Measurements from ENCODE around the gene CLEC3B.
"Not testable (repeated sequence)": the region's sequence is repeated elsewhere in the genome, so short reads cannot be mapped to it uniquely, and the experiment has no call there.

The CLEC3B gene

DNA sequence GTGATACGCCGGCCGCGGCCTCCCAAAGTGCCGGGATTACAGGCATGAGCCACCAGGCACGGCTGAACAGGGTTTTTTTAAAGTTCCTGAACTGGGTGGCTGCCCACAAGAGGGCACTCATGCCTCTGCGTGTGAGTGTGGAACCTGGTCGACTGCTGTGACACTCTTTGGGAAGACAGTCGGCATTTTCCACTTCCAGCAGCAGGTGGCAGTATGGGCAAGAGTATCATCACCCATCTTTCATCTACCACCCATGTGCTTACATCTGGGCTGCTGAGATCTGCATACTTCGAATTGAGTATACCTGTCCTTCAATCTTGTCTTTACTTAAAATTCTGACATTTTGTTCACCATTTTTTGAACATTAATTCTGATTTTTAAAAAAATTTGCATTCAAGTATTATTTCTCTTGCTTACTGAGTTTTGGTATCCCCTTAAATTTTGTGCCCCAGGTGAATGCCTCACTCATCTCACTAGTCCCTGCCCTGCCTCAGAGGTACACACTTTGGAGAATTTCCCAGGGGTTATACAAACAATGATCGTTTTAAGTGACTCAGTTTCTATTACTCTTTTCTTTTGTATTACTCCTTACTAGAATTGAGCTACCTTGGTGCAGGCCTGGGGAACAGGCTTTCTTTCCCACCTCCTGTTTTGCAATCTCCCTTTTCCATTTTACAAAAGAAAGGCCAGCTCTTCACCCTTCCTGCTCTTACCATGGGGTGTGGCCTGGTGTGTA, 11.8 kb downstream of the CLEC3B start:
- peak; percentile 76 for DNase-seq

DNA sequence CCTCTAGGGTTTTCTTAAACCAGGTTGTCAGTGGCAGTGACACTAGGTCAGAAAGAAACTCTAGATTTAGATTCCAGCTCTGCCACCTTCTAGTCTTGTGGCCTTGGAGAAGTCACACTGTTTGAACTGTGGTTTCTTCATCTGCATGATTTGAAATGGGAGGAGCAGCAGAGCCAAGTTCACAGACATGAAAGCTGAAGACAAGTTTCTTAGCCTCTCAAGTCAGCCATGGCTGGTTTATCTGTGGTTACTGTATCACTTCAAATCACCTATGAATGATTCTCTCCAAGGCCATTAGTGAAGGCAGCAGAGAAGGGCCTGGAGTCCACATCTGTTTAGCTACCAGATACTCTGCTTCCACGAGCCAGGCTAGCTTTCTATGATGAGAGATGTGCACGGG, 15.6 kb downstream of the CLEC3B start:
- DNase-seq: no peak

DNA sequence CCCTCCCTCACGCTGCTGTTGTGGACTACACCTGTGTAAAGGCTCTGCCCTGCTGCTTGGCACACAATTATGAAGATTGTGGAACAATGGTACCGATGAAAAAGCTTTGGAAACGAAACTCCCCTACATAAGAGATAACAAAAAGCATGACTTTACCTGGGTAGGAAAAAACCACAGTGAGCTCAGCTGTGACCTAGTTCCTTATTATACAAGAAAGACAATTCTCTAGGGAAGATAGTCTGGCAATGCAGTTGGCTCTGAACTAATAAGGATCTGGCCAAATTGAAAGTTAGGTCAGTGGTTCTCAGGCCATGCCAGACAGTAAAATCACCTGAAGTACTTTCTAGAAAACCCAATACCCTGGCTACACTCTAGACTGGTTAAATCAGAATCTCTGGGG, 16.1 kb downstream of the CLEC3B start:
- no peak for DNase-seq

DNA sequence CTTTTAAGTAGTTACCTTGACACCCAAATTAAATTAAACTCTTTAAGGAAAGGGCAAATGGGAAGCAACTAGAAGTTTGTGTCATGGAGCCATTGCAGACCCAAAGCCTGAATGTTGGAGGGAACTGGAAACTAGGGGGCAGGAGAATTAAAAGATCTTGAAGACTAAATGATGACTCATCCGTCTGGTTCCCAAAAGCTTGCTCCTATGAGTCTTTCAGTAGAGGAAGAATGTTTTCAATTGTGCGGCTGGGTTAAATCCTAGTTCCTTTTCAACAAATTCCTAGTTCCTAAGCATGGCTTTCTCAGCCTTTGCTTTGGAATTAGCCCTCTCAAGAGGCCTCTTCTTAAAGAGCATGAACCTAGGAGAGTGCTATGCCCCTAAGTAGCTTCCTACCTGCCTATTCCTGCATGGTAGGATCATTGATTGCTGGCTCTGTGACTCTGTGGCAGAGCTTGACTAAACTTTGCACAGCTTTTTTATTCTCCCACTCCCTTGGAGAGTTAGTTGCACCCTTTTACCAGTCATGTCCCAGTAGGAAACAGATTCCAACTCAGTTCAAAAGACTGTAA, 17.7 kb downstream of the CLEC3B start:
- DNase-seq: no peak

DNA sequence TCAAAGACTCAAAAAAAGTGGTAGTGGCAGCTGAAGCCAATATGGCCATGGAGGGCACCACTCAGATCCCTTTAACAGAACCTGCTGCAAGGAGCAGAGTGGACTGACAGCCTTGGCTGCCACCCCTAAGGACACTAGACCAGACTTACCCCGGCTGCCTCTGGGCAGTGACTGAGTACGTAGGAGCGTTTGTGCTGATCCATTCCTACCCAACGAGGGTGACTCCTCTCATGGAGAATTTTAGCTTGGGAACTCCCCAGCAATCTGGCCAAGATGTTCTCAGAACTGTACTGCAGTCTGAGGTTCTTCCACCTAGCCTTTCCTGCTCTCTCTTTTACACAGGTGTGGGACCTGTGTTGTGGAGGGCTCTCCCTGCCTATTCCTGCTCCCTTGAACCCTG, 22.1 kb downstream of the CLEC3B start:
- no peak for DNase-seq

DNA sequence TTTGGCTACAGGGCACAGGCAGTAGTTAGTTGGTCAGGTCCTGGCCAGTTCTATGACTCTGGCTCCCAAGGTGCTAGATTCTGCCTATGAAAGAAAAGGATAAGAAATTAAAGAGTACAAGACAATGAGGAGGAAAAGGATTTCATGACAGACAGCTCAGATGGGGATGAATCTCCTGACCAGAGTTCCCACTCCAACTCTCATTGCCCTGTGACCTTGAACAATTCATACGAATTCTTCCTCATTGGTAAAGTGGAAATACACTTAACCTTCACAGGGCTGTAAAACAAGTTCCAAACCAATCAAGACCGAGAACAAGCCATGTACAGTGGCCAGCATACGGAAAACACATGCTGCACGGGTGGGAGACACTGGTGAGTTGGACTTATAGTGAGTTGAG, 23.7 kb downstream of the CLEC3B start:
- no peak for DNase-seq

DNA sequence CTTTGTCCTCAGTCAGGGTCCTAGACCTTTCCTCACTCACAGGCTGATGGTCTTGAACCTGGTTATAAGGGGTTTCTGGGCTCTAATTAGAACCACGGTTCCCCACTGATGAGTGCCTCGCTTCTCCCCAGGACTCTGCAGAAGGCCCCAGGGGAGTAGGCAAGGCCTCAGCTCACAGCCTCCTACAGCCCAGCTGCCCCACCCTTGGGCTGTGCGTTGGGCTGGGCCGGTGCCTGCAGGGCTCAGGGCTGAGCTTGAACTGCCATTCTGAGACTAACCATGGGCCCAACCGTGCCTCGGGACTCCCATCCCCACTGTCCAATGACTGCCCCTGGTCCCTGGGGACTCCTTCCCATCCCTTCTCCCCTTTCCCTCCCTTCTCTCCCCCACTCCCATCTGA, 25.6 kb downstream of the CLEC3B start:
- DNase-seq: no peak

DNA sequence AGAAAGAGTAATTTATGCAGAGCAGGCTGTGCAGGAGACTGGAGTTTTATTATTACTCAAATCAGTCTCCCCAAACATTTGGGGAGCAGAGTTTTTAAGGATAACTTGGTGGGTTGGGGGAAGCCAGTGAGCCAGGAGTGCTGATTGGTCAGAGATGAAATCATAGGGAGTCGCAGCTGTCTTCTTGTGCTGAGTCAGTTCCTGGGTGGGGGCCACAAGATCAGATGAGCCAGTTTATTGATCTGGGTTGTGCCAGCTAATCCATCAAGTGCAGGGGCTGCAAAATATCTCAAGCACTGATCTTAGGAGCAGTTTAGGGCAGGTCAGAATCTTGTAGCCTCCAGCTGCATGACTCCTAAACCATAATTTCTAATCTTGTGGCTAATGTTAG, 27.7 kb downstream of the CLEC3B start:
- not testable (repeated sequence) for DNase-seq

DNA sequence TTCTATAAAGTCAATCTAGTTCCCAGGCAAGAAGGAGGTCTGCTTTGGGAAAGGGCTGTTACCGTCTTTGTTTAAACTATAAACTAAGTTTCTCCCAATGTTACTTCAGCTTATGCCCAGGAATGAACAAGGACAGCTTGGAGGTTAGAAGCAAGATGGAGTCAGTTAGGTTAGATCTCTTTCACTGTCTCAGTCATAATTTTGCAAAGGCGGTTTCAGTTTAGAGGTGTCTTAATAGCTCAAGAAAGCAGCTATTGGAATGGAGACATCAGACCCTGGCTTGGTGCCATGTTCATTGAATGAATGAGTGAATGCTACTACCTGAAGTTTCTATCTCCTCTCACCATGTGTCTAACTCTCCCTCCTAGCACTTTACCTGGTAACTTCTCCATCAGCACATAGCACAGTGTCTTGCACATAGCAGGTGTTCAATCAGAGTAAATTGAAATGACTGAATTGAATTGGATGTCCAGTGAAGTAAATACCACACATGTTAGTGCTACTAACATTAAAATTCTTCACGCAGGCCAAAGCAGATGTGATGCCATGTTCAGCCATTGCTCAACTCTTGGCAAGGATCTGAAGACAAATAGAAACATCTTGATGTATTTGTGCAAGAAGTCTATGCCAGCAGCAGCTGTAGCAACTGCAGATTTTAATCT, 28.2 kb downstream of the CLEC3B start:
- DNase-seq: no peak

DNA sequence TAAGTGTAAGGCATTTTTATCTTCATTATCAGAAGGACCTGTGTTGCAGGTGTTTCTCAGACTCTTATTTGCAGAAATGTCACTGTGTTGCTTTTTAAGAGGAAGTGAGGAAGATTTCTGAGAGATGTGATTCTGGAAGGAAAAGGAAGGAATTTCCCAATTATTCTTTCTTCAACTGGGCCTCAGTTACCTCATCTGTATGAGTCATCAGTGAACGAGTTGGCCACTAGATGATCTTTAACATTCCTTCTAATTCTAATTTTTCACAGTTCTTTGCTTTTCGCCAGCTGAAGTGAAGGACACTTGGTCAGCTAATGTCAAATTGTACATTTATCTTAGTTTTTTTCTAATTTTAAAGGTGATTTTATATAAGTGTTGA, 28.9 kb downstream of the CLEC3B start:
- DNase-seq: no peak

DNA sequence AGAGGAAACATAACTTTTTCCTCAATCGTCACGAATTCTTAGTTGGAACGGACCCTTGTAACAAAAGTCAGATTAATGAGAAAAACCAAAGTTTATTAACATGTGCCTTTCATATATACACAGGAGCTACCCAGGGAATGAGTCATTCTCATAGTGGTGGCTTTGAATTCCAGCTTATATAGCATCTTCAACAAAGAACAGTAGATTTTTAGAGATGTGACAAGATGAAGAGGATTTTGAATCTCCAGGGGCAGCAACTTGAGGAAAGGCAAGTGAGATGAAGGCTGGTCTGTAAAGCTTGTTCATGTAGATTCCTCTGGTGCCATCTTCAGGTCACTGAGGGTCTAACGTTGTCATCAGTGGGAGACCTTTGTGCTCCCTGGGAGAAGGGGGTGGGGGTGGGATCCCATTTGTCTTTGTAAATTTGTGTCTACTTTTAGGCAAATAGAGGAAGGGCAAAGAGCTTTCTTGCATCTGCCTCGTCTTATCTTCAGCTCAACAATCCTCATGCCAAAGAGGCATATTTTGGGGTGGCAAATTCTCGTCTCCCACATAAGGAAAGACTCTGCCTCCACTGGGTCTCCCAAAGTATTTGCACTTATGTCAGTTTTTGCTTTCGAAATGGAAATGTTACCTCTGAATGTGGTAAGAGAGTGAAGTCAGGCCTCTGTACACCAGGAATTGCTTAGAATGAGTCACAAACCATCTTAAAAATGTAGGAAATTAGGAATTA, 29.5 kb downstream of the CLEC3B start:
- DNase-seq: no peak

DNA sequence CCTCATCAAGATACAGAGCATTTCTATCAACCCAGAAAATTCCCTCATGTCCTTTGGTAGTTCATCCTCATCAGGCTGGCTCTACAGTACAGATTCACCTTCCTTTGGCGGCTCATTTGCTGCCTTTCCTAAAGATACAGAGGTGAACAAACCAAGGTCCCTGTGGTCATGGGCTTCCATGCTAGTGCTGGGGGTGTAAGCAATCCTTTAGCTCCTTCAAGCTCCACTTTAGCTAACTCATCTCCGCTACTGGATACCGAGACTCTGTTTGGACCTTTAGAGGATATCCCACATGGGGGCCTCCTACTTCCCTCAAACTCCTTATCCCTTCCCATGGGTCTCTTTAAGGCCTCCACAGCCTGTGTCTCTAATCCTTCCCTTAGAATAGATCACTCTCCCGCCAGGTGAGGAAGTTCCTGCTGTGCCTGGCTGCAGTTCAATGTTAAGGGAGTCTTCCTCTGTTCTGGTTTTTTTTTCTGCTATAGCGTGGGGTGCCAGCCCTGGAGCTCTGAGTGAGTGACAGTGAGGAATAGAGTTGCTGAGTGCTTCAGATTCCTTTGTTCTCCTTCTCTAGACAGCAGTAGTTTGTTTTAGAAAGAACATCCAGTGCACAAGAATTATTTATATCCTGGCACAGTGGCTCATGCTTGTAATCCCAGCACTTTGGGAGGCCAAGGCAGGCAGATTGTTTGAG, 30.7 kb downstream of the CLEC3B start:
- no peak for DNase-seq

DNA sequence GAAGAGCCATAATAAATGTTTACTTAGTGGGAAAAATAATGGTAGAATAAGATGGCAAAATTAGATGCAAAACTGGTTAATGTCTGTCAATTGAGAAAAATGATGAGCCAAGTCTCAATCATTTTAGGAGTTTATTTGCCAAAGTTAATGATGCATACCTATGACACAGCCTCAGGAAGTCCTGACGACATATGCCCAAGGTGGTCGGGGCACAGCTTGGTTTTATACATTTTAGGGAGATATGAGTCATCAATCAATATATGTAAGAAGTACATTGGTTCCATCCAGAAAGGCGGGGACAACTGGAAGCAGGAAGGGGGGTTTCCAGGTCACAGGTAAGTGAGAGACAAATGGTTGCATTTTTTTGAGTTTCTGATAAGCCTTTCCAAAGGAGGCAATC, 31.5 kb downstream of the CLEC3B start:
- no peak for DNase-seq

DNA sequence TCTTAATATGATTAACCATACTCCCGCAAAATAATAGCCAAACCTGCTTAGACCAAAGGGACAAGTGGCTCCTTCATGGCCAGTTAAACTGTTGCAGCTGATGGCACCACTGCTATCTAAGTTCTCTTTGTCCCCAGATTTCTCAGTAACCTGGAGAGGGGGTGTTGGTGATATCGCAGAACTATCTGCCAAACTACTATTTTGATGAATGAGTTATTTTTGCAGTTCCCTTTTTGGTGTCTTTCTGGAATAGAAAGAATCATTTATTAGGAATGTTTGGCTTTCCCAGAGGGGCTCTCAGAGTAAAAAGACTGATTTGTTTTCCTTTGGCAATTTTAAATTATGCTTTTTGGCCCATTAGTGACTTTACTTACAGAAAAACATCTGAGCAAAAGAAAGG, 33.0 kb downstream of the CLEC3B start:
- DNase-seq: no peak

DNA sequence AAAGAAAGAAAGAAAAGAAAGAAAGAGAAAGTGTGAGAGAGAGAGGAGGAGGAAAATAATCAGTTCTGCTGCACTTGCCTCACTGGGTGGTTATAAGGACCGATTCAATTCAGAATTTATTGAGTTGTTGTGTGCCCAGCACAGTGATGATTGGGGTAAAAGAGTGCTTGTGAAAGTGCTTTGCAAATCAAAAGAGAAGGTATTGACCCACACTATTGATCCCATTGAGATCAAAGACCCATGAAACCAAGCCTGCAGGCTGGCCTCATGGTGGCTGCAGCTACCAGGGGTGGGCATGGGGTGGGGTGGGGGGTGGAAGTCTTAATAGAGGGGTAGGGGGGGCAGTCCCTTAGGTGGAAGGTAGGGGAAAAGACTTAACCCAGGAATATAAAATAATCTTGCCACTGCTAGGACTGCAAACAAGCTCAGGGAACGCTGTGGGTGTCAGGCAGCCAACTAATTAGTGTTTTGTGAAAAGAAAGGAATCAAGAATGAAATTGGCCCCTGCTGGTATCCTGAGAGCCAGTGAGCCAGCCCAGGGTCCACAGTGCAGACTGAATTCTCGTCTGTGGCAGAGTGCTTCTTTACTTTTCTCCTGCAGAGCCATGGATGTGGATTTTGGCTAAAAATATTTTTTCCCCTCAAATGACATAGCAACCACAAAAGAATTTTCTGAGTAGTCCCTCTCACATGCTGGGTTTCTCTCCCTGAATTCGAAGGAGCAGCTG, 34.2 kb downstream of the CLEC3B start:
- DNase-seq: no peak

DNA sequence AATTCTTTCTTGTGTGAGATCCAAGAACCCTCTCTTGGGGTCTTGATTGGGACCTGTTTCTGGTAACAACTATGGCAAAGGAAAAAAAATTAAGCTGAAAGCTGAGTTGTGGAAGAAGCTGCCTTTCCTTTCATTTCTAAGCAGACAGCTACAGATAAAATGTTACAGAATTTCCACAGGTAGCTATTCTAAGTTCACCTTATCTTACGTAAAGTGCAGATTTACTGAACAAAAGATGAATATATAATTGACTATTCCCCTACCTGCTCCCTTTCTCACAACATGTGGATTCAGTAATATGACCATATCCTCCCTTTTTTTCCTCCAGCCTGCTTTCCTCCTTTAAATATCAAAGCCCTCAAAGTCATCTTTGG, 36.6 kb downstream of the CLEC3B start:
- DNase-seq: no peak

DNA sequence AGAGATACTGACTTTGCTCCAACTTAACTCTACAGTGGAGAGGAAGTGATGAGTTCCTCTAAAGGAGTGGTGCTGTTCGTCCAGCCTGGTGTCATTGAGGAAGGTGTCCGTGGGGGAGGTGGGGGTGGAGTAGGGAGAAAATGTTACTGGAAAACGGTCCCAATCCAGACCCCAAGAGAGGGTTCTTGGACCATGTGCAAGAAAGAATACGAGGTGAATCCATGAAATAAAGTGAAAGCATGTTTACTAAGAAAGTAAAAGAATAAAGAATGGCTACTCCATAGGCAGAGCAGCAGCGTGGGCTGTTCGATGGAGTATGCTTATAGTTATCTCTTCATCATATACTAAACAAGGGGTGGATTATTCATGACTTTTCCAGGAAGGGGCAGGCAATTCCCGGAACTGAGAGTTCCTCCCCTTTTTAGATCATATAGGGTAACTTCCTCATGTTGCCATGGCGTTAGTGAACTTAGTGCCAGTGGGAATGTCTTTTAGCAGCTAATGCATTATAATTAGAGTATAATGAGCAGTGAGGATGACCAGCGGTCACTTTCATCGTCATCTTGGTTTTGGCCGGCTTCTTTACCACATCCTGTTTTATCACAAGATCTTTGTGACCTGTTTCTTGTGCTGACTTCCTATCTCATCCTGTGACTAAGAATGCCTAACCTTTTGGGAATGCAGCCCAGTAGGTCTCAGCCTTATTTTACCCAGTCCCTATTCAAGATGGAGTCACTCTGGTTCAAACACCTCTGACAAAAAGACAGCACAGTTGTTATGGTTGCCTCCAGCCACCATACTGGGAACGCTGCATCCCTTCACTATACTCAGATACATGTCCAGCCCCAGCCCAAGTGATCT, 38.6 kb downstream of the CLEC3B start:
- DNase-seq: no peak

DNA sequence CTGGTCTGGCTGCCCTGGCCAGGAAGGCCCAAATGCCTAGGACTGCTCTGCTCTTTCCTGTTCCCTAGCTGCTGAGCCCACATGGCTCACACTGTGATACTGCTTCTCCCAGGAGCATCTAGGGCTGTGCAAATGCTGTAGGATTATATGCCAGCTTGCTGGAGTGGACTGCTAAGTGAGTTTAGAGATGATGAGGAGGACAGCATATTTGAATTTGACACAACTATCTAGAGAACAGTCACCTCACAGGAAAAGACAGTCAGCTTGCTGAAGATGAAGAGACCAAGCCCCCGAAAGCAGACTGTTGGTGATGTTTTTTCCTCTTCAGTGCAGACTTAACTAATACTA, 39.2 kb downstream of the CLEC3B start:
- DNase-seq: no peak

DNA sequence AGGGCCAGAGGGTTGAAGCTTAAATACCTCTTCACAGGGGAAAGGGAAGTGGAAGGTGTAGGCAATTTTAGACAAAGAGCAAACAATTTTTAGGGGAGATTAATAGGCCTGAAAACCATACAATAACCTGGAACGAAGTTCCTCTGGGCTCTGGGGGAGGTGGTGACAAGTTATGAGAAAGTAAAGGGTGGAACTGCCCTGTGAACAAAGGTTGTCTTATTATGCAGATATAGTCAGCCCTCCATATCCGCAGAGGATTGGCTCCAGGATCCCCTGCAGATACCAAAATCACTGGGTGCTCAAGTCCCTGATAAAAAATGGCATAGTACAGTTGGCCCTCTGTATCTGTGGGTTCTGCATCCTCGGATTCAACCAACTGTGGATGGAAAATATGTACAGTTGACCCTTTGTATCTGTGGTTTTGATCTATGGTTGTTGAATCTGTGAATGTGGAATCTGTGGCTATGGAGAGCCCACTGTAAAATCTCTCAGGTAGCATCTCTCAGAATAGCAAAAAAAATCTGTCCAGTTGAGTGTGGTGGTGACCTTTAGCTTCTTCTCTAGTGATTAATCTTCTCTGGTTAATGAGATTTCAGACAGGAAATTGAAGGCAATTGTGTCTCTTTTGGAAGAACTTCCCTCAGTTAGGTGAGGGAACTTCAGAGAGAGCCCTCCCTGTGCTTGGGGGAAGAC, 40.2 kb downstream of the CLEC3B start:
- no peak for DNase-seq

DNA sequence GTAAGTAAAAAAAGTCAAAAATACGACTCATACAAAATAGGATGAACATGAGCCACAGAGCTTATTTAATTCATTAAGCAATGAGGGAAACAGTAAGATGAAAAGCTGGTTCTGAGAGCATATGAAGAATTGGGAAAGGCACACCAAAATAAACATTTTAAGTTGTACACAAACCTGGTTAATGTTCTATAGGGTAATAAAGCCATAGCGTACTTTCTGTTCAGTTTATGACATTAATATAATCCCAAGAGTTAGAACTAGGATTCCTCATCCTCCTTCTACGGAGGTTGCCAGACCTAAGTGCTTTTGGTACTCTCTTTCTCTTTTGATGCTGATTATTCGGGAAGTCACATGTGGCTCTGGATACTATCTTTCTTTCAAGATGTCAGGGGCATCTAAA, 41.4 kb downstream of the CLEC3B start:
- no peak for DNase-seq

DNA sequence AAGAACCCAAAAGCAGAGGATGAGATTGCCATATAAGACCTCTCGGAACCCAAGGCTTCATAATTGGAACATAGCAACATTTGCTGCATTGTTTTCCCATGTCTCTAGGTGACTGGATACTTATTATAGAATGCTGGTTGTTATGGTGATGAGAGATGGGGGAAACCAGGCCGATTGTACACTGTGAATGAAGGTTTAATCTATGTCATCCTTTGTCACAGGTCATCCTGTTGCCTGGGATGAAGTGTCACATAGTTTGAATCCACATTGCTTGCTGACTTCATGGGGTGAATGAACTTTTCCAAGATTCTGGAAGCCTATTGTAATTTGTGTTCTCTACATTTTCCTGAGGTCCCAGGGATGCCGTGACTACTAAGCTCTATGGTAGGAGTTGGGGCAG, 41.8 kb downstream of the CLEC3B start:
- no peak for DNase-seq
